ENCODE results near the gene PIGU. TPM values are rescaled to one million over a fixed set of nuclear protein-coding genes. Genes with fewer than 3 reads are reported as not detected.

Gene PIGU
- total and polyA plus RNA-seq, 2 of the 13 experiments (the other 11 are each of a cell fraction or from before 2014, with no cell fraction given), result 45.5 to 231 TPM

DNA sequence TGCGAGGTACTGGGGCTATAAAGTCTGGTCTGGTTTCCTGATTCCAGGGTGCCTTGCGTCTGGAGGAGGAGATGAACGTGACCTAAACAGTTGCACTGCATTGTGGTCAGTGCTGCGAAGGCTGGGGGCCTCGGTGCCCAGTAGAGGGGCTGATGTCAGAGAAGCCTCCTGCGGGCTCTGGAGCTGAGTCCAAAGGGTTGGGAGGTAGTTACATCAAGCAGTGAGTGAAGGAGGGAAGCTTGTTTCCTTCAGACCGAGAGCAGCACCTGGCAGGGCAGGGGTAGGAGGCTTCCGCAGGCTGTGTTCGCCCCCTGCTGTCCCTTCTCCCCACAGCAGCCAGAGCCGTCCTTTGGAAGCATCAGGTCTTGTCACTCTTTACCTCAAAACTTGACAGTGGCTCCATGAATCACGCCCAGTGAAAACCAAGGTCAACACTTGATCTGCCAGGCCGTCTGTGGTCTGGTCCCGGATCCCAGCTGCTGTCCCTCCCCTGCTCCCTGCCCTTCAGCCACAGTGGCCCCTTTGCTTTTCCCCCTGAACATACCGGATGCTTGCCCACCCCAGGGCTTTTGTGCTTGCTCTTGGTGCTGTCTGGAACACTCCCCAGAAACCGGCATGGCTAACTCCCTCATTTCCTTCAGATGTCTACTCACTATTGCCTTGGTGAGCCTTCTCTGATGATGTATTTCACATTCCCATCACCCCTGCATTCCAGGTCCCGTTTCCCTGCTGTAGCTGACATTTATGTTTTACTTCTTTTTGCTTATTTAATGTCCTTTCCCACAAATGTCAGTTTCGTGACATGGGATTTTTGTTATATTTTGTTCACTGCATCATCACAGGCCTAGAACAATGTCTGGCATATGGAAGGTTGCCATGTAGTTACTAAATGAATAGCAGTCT lies 153.7 kb downstream of the PIGU start (continued):
- TF ChIP-seq JDP2 (CRISPR knock-in tag; IDR thresholded peaks at IDR 0.05; ENCODE audit: borderline replicate concordance) (no peak), ZBTB21 (CRISPR knock-in tag; IDR thresholded peaks at IDR 0.05) (peak; percentile 40; the same call in 1 of the 2 replicates), ZNF660 (CRISPR knock-in tag; IDR thresholded peaks at IDR 0.05; ENCODE audit: borderline replicate concordance, low read depth) (no peak), ELF4 (CRISPR knock-in tag; IDR thresholded peaks at IDR 0.05; ENCODE audit: borderline replicate concordance) (no peak), MIER3 (CRISPR knock-in tag; IDR thresholded peaks at IDR 0.05; ENCODE audit: borderline replicate concordance) (no peak), STAG1 (CRISPR knock-in tag; IDR thresholded peaks at IDR 0.05) (peak; percentile 99), ZNF446 (CRISPR knock-in tag; IDR thresholded peaks at IDR 0.05) (no peak), ARNT (IDR thresholded peaks at IDR 0.05) (no peak), PHB2 (IDR thresholded peaks at IDR 0.05; ENCODE audit: partially characterized antibody) (no peak)
- TF ChIP-seq, protein P1, sequence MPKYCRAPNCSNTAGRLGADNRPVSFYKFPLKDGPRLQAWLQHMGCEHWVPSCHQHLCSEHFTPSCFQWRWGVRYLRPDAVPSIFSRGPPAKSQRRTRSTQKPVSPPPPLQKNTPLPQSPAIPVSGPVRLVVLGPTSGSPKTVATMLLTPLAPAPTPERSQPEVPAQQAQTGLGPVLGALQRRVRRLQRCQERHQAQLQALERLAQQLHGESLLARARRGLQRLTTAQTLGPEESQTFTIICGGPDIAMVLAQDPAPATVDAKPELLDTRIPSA (CRISPR knock-in tag; IDR thresholded peaks at IDR 0.05; ENCODE audit: borderline replicate concordance), result no peak
- TF ChIP-seq, protein P2, sequence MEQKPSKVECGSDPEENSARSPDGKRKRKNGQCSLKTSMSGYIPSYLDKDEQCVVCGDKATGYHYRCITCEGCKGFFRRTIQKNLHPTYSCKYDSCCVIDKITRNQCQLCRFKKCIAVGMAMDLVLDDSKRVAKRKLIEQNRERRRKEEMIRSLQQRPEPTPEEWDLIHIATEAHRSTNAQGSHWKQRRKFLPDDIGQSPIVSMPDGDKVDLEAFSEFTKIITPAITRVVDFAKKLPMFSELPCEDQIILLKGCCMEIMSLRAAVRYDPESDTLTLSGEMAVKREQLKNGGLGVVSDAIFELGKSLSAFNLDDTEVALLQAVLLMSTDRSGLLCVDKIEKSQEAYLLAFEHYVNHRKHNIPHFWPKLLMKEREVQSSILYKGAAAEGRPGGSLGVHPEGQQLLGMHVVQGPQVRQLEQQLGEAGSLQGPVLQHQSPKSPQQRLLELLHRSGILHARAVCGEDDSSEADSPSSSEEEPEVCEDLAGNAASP (CRISPR knock-in tag; IDR thresholded peaks at IDR 0.05; ENCODE audit: borderline replicate concordance), result no peak
- TF ChIP-seq, protein P3, sequence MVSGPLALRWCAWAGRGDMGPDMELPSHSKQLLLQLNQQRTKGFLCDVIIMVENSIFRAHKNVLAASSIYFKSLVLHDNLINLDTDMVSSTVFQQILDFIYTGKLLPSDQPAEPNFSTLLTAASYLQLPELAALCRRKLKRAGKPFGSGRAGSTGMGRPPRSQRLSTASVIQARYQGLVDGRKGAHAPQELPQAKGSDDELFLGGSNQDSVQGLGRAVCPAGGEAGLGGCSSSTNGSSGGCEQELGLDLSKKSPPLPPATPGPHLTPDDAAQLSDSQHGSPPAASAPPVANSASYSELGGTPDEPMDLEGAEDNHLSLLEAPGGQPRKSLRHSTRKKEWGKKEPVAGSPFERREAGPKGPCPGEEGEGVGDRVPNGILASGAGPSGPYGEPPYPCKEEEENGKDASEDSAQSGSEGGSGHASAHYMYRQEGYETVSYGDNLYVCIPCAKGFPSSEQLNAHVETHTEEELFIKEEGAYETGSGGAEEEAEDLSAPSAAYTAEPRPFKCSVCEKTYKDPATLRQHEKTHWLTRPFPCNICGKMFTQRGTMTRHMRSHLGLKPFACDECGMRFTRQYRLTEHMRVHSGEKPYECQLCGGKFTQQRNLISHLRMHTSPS (CRISPR knock-in tag; IDR thresholded peaks at IDR 0.05; ENCODE audit: low read depth), result no peak
- TF ChIP-seq, protein P4, sequence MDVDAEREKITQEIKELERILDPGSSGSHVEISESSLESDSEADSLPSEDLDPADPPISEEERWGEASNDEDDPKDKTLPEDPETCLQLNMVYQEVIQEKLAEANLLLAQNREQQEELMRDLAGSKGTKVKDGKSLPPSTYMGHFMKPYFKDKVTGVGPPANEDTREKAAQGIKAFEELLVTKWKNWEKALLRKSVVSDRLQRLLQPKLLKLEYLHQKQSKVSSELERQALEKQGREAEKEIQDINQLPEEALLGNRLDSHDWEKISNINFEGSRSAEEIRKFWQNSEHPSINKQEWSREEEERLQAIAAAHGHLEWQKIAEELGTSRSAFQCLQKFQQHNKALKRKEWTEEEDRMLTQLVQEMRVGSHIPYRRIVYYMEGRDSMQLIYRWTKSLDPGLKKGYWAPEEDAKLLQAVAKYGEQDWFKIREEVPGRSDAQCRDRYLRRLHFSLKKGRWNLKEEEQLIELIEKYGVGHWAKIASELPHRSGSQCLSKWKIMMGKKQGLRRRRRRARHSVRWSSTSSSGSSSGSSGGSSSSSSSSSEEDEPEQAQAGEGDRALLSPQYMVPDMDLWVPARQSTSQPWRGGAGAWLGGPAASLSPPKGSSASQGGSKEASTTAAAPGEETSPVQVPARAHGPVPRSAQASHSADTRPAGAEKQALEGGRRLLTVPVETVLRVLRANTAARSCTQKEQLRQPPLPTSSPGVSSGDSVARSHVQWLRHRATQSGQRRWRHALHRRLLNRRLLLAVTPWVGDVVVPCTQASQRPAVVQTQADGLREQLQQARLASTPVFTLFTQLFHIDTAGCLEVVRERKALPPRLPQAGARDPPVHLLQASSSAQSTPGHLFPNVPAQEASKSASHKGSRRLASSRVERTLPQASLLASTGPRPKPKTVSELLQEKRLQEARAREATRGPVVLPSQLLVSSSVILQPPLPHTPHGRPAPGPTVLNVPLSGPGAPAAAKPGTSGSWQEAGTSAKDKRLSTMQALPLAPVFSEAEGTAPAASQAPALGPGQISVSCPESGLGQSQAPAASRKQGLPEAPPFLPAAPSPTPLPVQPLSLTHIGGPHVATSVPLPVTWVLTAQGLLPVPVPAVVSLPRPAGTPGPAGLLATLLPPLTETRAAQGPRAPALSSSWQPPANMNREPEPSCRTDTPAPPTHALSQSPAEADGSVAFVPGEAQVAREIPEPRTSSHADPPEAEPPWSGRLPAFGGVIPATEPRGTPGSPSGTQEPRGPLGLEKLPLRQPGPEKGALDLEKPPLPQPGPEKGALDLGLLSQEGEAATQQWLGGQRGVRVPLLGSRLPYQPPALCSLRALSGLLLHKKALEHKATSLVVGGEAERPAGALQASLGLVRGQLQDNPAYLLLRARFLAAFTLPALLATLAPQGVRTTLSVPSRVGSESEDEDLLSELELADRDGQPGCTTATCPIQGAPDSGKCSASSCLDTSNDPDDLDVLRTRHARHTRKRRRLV (CRISPR knock-in tag; IDR thresholded peaks at IDR 0.05), result no peak
- TF ChIP-seq, protein P5, sequence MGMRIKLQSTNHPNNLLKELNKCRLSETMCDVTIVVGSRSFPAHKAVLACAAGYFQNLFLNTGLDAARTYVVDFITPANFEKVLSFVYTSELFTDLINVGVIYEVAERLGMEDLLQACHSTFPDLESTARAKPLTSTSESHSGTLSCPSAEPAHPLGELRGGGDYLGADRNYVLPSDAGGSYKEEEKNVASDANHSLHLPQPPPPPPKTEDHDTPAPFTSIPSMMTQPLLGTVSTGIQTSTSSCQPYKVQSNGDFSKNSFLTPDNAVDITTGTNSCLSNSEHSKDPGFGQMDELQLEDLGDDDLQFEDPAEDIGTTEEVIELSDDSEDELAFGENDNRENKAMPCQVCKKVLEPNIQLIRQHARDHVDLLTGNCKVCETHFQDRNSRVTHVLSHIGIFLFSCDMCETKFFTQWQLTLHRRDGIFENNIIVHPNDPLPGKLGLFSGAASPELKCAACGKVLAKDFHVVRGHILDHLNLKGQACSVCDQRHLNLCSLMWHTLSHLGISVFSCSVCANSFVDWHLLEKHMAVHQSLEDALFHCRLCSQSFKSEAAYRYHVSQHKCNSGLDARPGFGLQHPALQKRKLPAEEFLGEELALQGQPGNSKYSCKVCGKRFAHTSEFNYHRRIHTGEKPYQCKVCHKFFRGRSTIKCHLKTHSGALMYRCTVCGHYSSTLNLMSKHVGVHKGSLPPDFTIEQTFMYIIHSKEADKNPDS (CRISPR knock-in tag; IDR thresholded peaks at IDR 0.05), result no peak
